ENCODE data around the gene SFTPB.
"Not testable (repeated sequence)": the region's sequence is repeated elsewhere in the genome, so short reads cannot be mapped to it uniquely, and the experiment has no call there.

SFTPB gene

GRCh38 chr2:85651097-85651496, 16.9 kb downstream of the SFTPB start:
- DNase-seq: no peak

- DNase-seq: no peak
Measured at GRCh38 chr2:85650456-85650855, 17.5 kb downstream of the SFTPB start.

GRCh38 chr2:85649201-85650190, 18.5 kb downstream of the SFTPB start:
- peak; percentile 67 for DNase-seq

GRCh38 chr2:85648619-85649018, 19.4 kb downstream of the SFTPB start:
- peak; percentile 58 for DNase-seq

GRCh38 chr2:85647823-85648526, 20.0 kb downstream of the SFTPB start:
- DNase-seq: no peak

- no peak for DNase-seq
Measured at GRCh38 chr2:85646166-85646565, 21.8 kb downstream of the SFTPB start.

- DNase-seq: no peak
Measured at GRCh38 chr2:85644909-85645308, 23.1 kb downstream of the SFTPB start.

- DNase-seq: no peak
Measured at GRCh38 chr2:85642725-85643124, 25.3 kb downstream of the SFTPB start.

- no peak for DNase-seq
Measured at GRCh38 chr2:85635636-85636035, 32.4 kb downstream of the SFTPB start.

GRCh38 chr2:85635011-85635410, 33.0 kb downstream of the SFTPB start:
- DNase-seq: no peak

GRCh38 chr2:85631316-85631715, 36.7 kb downstream of the SFTPB start:
- no peak for DNase-seq

- no peak for DNase-seq
Measured at GRCh38 chr2:85628658-85629057, 39.3 kb downstream of the SFTPB start.

GRCh38 chr2:85623991-85624390, 44.0 kb downstream of the SFTPB start:
- no peak for DNase-seq

- DNase-seq: no peak
Measured at GRCh38 chr2:85621338-85621737, 46.7 kb downstream of the SFTPB start.

GRCh38 chr2:85619617-85620016, 48.4 kb downstream of the SFTPB start:
- DNase-seq: no peak

GRCh38 chr2:85617723-85618122, 50.3 kb downstream of the SFTPB start:
- DNase-seq: not testable (repeated sequence)

GRCh38 chr2:85615413-85615728, 52.6 kb downstream of the SFTPB start:
- no peak for DNase-seq

- DNase-seq: not testable (repeated sequence)
Measured at GRCh38 chr2:85614757-85615156, 53.2 kb downstream of the SFTPB start.

- DNase-seq: no peak
Measured at GRCh38 chr2:85613717-85614515, 54.1 kb downstream of the SFTPB start.

- peak; percentile 83 for DNase-seq
Measured at GRCh38 chr2:85611705-85612587, 56.1 kb downstream of the SFTPB start, which contains the start of gene C2orf68. C2orf68 (minus strand) TSS chr2:85612066; CDS start chr2:85611984, 82 bp downstream.

- DNase-seq: no peak
Measured at GRCh38 chr2:85611217-85611704, 56.7 kb downstream of the SFTPB start.

All from fibroblast of skin of right quadriceps (primary cell).